CD4-positive, alpha-beta memory T cell (primary cell): ENCODE results near the gene ATR. TPM values are rescaled to one million over a fixed set of nuclear protein-coding genes. Genes with fewer than 3 reads are reported as not detected.
"Not testable (repeated sequence)": the region's sequence is repeated elsewhere in the genome, so short reads cannot be mapped to it uniquely, and the experiment has no call there.

ENCODE experiments used
- CTCF ChIA-PET: fragments of 350-600 bp; sonication (Branson Sonifier 250); formaldehyde crosslinking; loops from one replicate; lab custom pipeline; 2021; ENCODE audit warnings: inconsistent platforms; ENCODE audit not compliant: partially characterized antibody; lab: Charles Lee
- POLR2A ChIA-PET: fragments of 350-600 bp; sonication (Branson Sonifier 250); formaldehyde crosslinking; loops from one replicate; lab custom pipeline; 2021; ENCODE audit not compliant: partially characterized antibody; lab: Charles Lee
- DNase-seq, 5 donors: peaks; one replicate each; pipeline versions ENCODE4 v3.0.0 to v3.0.0-alpha.2; 2020 to 2022; ENCODE audit warnings: mixed read lengths in 1 of 5
- H3K27ac ChIP-seq: one replicate; pipeline ENCODE4 v1.7.0; 2013; ENCODE audit warnings: low read depth, low read length
- H3K27me3 ChIP-seq: 2 replicates; pipeline ENCODE4 v1.7.0; 2013; ENCODE audit warnings: mild to moderate bottlenecking, low read length, moderate library complexity; ENCODE audit not compliant: insufficient read depth
- H3K36me3 ChIP-seq: 2 replicates; pipeline ENCODE4 v1.7.0; 2013; ENCODE audit warnings: mild to moderate bottlenecking, low read length, moderate library complexity; ENCODE audit not compliant: insufficient read depth
- H3K4me1 ChIP-seq: 2 replicates; pipeline ENCODE4 v1.7.0; 2013; ENCODE audit warnings: mild to moderate bottlenecking, low read length, moderate library complexity; ENCODE audit not compliant: insufficient read depth
- H3K4me3 ChIP-seq, 2 donors: one replicate each; pipeline ENCODE4 v1.7.0; 2013; ENCODE audit warnings: low read length in 2 of 2, mild to moderate bottlenecking in 1 of 2
- H3K9me3 ChIP-seq, 2 donors: one replicate each; pipeline ENCODE4 v1.7.0; 2013; ENCODE audit warnings: low read length in 2 of 2, control low read depth in 1 of 2; ENCODE audit not compliant: control insufficient read depth in 1 of 2
- H3K27ac Mint-ChIP-seq, 7 donors: one replicate each; pipeline ENCODE4 v1.8.0; 2020 to 2021; ENCODE audit warnings: mixed read lengths in 7 of 7, mild to moderate bottlenecking in 6 of 7, inconsistent platforms in 3 of 7, moderate library complexity in 3 of 7
- H3K27me3 Mint-ChIP-seq, 2 donors: one replicate each; pipeline ENCODE4 v1.8.0; 2020 to 2021; ENCODE audit warnings: mixed read lengths in 2 of 2
- H3K36me3 Mint-ChIP-seq, 2 donors: one replicate each; pipeline ENCODE4 v1.8.0; 2020 to 2021; ENCODE audit warnings: mixed read lengths in 2 of 2, inconsistent platforms in 1 of 2, mild to moderate bottlenecking in 1 of 2
- H3K4me1 Mint-ChIP-seq, 4 donors: one replicate each; pipeline ENCODE4 v1.8.0; 2020 to 2021; ENCODE audit warnings: mixed read lengths in 4 of 4, mild to moderate bottlenecking in 1 of 4
- H3K4me3 Mint-ChIP-seq, 8 donors: one replicate each; pipeline ENCODE4 v1.8.0; 2020 to 2021; ENCODE audit warnings: mixed read lengths in 8 of 8, mild to moderate bottlenecking in 7 of 8, moderate library complexity in 6 of 8, inconsistent platforms in 3 of 8
- H3K9me3 Mint-ChIP-seq, 8 donors: one replicate each; pipeline ENCODE4 v1.8.0; 2020 to 2021; ENCODE audit warnings: mixed read lengths in 8 of 8, mild to moderate bottlenecking in 5 of 8, inconsistent platforms in 3 of 8, moderate library complexity in 1 of 8
- intact Hi-C: fragments of 100-400 bp; cut with micrococcal nuclease; formaldehyde crosslinking; loops from one replicate; pipeline ENCODE4 v1.15.1; 2023
- polyA plus RNA-seq, 2 donors: library from polyadenylated mRNA; unstranded; fragments of 300-500 nt; fragmentation: Illumina TruSeq; gene quantifications; one replicate each; pipeline ENCODE4 v1.2.3, GENCODE V29; 2021
- total RNA-seq, 2 experiments: library from RNA; stranded (reverse); gene quantifications; one replicate each; pipeline ENCODE4 v1.2.3, GENCODE V29; 2021

The ATR gene
- total and polyA plus RNA-seq, 4 experiments from 2014 or later = 4.3 to 45.6 (median 27.3) TPM

DNA sequence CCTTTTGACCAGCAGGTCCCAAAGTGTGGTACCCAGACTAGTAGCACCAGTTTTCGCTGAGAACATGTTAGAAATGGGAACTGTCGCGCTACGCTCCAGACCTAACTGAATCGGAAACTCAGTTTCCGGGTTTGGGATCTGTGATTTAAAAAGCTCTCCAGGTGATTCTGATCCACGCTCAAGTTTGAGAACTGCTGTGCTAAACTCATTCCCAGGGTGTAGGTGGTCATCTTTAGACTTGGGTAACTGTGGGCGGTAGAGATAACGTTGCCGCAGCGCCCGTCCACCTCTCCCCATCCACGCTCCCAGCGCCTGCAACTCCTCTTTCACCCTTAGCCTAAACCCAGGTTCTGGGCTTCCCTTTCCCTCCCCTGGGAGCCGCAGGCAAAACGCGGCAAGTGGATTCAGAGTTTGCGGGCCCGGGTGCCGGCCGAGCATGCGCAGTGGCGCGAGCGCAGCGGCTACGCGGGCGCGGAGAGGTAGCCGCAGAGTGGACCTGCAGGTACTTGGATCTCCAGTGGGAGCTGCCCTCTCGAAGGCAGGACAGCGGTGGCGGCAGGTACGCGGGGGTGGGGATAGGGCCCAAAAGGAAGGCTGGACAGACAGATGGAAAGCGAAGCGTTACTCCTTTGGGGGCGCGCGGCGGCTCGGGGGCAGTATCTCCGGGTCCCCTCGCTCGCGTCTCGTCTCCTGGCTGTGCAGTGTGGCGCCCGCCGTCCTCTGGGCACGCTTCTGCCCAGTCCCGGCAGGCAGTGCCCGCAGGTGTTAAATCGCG is 17.6 kb upstream of the ATR start, which contains the start of gene PLS1:
Gene PLS1 (plus strand): TSS at position 443 of the 775 bp plus-strand sequence. CDS start 67,845 bp downstream, outside the sequence.
- H3K27ac ChIP-seq = peak within 1 kb of the TSS; percentile 36
- Mint-ChIP-seq H3K27me3 (peaks cover 1 to 2% of the 10 kb centered on the region in 2 donors), H3K4me3 (peak within 1 kb of the TSS; percentile 97 to 99 (median 98)), H3K9me3 (no peaks in the 10 kb centered on the region), H3K4me1 (peaks cover 7 to 22% (median 15%) of the 10 kb centered on the region in 4 donors), H3K36me3 (peaks cover 0 to 4% of the 10 kb centered on the region in 2 donors), H3K27ac (peak within 1 kb of the TSS; percentile 65 to 97 (median 96))
- H3K27me3 ChIP-seq = no peaks in the 10 kb centered on the region
- H3K4me1 ChIP-seq = peaks cover 15% of the 10 kb centered on the region
- intact Hi-C loops = loop anchor here (1.0 to 5.0 kb wide), 4 partner anchors 18 to 1376 kb away; partner anchors contain the start of genes ATR, DIPK2A, TRPC1 and U2SURP
- peak within 1 kb of the TSS; percentile 91 to 93 for H3K4me3 ChIP-seq
- H3K36me3 ChIP-seq = no peaks in the 10 kb centered on the region
- peak; percentile 82 to 89 (median 85) for DNase-seq
- ChIA-PET CTCF (interaction anchor here (0.6 to 1.1 kb wide), 3 partner anchors 9 to 407 kb away, joined by 3 read pairs; no protein-coding TSS in a partner anchor), POLR2A (interaction anchor here (0.6 to 3.5 kb wide), 5 partner anchors 15 to 406 kb away, joined by 4 to 39 read pairs (median 8); partner anchors contain the start of genes ATR, TRPC1, U2SURP and XRN1)
- H3K9me3 ChIP-seq = no peaks in the 10 kb centered on the region

GRCh38 chr3:142595581-142595950 is 17.0 kb upstream of the ATR start:
- DNase-seq = no peak
- Histone ChIP-seq H3K27me3 (no peaks in the 10 kb centered on the region), H3K36me3 (no peaks in the 10 kb centered on the region), H3K4me3 (peak overlapping the region; percentile 91 to 93), H3K9me3 (no peaks in the 10 kb centered on the region), H3K4me1 (peaks cover 15% of the 10 kb centered on the region), H3K27ac (peak overlapping the region; percentile 36)
- H3K4me1 Mint-ChIP-seq = peaks cover 7 to 22% (median 15%) of the 10 kb centered on the region in 4 donors
- CTCF ChIA-PET = interaction anchor here (0.8 to 1.1 kb wide), 2 partner anchors 16 to 407 kb away, joined by 3 read pairs; no protein-coding TSS in a partner anchor
- H3K27me3 Mint-ChIP-seq = peaks cover 1 to 2% of the 10 kb centered on the region in 2 donors
- H3K4me3 Mint-ChIP-seq = peak overlapping the region; percentile 97 to 99 (median 98)
- POLR2A ChIA-PET = interaction anchor here (0.6 to 3.5 kb wide), 5 partner anchors 14 to 406 kb away, joined by 4 to 39 read pairs (median 8); partner anchors contain the start of genes ATR, TRPC1, U2SURP and XRN1
- intact Hi-C loops = loop anchor here (5.0 kb wide), 1 partner anchor 1377 kb away; the partner anchor contains the start of gene DIPK2A
- H3K27ac Mint-ChIP-seq = peak overlapping the region; percentile 65 to 97 (median 96)
- no peaks in the 10 kb centered on the region for H3K9me3 Mint-ChIP-seq
- H3K36me3 Mint-ChIP-seq = peaks cover 0 to 4% of the 10 kb centered on the region in 2 donors

DNA sequence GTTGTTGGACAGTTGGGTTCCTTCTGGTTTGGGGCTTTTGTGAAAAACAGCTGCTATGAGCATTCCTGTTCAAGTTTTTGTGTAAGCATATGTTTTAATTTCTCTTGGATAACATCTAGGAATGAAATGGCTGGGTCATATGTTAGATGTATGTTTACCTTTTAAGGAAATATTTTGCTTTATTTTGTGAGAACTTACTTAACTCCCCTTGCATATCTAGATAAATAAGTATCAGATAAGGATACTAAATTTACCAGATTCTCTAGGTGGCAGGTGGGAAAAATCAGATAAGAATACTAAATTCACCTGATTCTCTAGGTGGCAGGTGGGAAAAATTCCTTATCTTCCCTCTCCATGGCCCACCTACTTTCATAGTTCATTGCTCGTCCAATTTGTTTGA is 16.6 kb upstream of the ATR start:
- ChIA-PET POLR2A (interaction anchor here (2.1 kb wide), 1 partner anchor 16 kb away, joined by 9 read pairs; the partner anchor contains the start of gene ATR), CTCF (no interaction called here)
- Histone ChIP-seq H3K36me3 (no peaks in the 10 kb centered on the region), H3K27me3 (no peaks in the 10 kb centered on the region), H3K27ac (no peak overlapping the region), H3K4me3 (no peak overlapping the region), H3K4me1 (peaks cover 15% of the 10 kb centered on the region), H3K9me3 (no peaks in the 10 kb centered on the region)
- Mint-ChIP-seq H3K27ac (peak overlapping the region in 2 of 7 donors; percentile 96 to 97), H3K9me3 (no peaks in the 10 kb centered on the region), H3K27me3 (peaks cover 2 to 5% of the 10 kb centered on the region in 2 donors), H3K4me1 (peaks cover 7 to 22% (median 15%) of the 10 kb centered on the region in 4 donors), H3K36me3 (peaks cover 3 to 4% of the 10 kb centered on the region in 2 donors), H3K4me3 (peak overlapping the region; percentile 97 to 99 (median 98))
- intact Hi-C loops = loop anchor here (5.0 kb wide), 1 partner anchor 1377 kb away; the partner anchor contains the start of gene DIPK2A
- no peak for DNase-seq

DNA sequence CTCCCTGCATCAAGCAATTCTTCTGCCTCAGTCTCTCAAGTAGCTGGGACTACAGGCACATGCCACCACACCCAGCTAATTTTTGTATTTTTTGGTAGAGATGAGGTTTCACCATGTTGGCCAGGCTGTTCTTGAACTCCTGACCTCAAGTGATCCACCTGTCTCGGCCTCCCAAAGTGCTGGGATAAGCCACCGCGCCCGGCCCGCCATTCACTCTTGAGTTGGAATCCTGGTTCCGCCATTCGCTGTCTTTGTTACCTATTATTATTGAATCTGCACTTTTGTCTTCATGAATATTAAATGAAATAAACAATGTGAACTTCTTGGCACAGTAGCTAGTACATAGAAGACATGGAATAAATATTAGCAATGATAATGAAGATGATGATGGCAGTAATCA is 13.7 kb upstream of the ATR start:
- H3K4me3 Mint-ChIP-seq, H3K27me3 ChIP-seq, H3K9me3 Mint-ChIP-seq, H3K4me3 ChIP-seq, H3K27ac Mint-ChIP-seq, H3K36me3 Mint-ChIP-seq, H3K27ac ChIP-seq, H3K9me3 ChIP-seq, H3K27me3 Mint-ChIP-seq, intact Hi-C loops, DNase-seq, H3K36me3 ChIP-seq: not testable (repeated sequence)
- peaks cover 15% of the 10 kb centered on the region for H3K4me1 ChIP-seq
- peaks cover 5 to 15% (median 10%) of the 10 kb centered on the region in 4 donors for H3K4me1 Mint-ChIP-seq
- POLR2A ChIA-PET = interaction anchor here (0.8 to 1.1 kb wide), 2 partner anchors 12 to 13 kb away, joined by 3 read pairs; partner anchors contain the start of gene ATR
- CTCF ChIA-PET = interaction anchor here (0.6 to 1.4 kb wide), 2 partner anchors 10 to 756 kb away, joined by 4 to 5 read pairs; no protein-coding TSS in a partner anchor

DNA sequence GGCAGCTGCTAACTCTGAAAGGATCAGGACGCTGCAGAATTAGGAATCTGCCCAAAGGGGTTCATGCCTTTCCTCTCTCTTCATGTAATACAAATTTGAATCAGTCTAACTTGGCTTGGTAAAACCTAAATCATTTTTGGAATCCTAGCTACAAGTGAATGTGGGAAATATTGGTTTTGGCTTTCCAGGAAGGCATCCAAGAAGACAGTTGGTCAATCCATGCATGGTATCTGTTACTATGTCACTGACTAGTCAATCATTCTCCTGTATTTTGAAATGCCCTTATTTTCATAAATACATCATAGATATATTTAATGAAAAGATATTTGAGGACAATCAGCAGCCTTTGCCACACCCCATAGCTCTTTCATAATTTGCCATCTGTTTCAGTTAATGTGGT is 10.2 kb upstream of the ATR start:
- H3K27ac Mint-ChIP-seq = no peak overlapping the region
- DNase-seq = no peak
- POLR2A ChIA-PET = interaction anchor here (0.8 kb wide), 1 partner anchor 10 kb away, joined by 4 read pairs; the partner anchor contains the start of gene ATR
- peaks cover 10 to 12% of the 10 kb centered on the region in 2 donors for H3K27me3 Mint-ChIP-seq
- Histone ChIP-seq H3K36me3 (no peaks in the 10 kb centered on the region), H3K27me3 (no peaks in the 10 kb centered on the region), H3K9me3 (no peaks in the 10 kb centered on the region), H3K4me1 (no peaks in the 10 kb centered on the region), H3K4me3 (no peak overlapping the region), H3K27ac (no peak overlapping the region)
- peaks cover 0 to 3% of the 10 kb centered on the region in 2 donors for H3K36me3 Mint-ChIP-seq
- no peak overlapping the region for H3K4me3 Mint-ChIP-seq
- intact Hi-C loops = loop anchor here (10.0 kb wide), 1 partner anchor 1086 kb away; no protein-coding TSS in a partner anchor
- CTCF ChIA-PET = interaction anchor here (1.6 to 5.6 kb wide), 4 partner anchors 11 to 398 kb away, joined by 5 to 33 read pairs (median 8); partner anchors contain the start of gene ATR
- H3K9me3 Mint-ChIP-seq = no peaks in the 10 kb centered on the region
- H3K4me1 Mint-ChIP-seq = no peaks in the 10 kb centered on the region

DNA sequence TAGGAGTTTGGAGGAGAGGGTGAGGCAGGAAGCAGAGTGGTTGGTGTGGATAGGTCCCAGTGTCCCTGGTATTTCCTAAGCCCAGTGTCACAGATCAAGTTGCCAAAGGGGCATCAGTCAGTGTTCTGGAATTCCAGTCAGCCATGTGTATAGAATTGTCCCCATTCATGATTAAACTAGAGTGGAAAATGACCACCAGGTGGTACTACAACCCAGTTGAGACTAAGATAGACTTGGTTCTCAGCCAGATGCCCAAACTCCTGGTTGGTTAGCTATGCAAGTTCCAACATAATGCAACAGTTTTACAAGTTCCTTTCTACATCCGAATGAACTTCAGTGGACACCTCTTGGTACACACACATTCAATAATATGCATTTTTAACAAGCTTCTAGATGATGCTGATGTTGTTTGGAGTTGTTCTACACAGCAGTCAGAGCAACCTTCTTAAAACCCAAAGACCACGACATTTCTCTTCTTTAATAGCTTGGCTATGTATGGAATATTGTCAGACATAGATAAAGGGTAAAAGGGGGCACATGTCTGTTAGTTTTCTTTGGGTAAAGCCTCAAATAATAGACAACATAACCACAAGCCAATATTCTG is 8.4 kb upstream of the ATR start:
- Mint-ChIP-seq H3K36me3 (peaks cover 0 to 3% of the 10 kb centered on the region in 2 donors), H3K27ac (no peak overlapping the region), H3K27me3 (peaks cover 11 to 14% of the 10 kb centered on the region in 2 donors), H3K4me1 (no peaks in the 10 kb centered on the region), H3K9me3 (no peaks in the 10 kb centered on the region), H3K4me3 (no peak overlapping the region)
- no peaks in the 10 kb centered on the region for H3K27me3 ChIP-seq
- peak in 4 of 5 donors; percentile 39 to 53 (median 46) for DNase-seq
- no peaks in the 10 kb centered on the region for H3K36me3 ChIP-seq
- H3K4me1 ChIP-seq = no peaks in the 10 kb centered on the region
- no peak overlapping the region for H3K27ac ChIP-seq
- ChIA-PET CTCF (interaction anchor here (0.7 to 5.6 kb wide), 16 partner anchors 8 to 414 kb away, joined by 3 to 33 read pairs (median 4); partner anchors contain the start of genes ATR, PLS1, TRPC1 and U2SURP), POLR2A (interaction anchor here (0.8 to 1.9 kb wide), 3 partner anchors 8 to 403 kb away, joined by 3 to 7 read pairs (median 4); partner anchors contain the start of gene ATR)
- intact Hi-C loops = loop anchor here (1.0 to 10.0 kb wide), 4 partner anchors 9 to 1088 kb away; partner anchors contain the start of gene ATR
- H3K9me3 ChIP-seq = no peaks in the 10 kb centered on the region
- no peak overlapping the region for H3K4me3 ChIP-seq
